Measurements from ENCODE around the gene UBTD2. TPM values are rescaled to one million over a fixed set of nuclear protein-coding genes. Genes with fewer than 3 reads are reported as not detected.
"Not testable (repeated sequence)": the region's sequence is repeated elsewhere in the genome, so short reads cannot be mapped to it uniquely, and the experiment has no call there.

The UBTD2 gene, protein sequence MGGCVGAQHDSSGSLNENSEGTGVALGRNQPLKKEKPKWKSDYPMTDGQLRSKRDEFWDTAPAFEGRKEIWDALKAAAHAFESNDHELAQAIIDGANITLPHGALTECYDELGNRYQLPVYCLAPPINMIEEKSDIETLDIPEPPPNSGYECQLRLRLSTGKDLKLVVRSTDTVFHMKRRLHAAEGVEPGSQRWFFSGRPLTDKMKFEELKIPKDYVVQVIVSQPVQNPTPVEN
- total RNA-seq, result 1 to 10 TPM; 2.3 to 2.6 TPM

DNA sequence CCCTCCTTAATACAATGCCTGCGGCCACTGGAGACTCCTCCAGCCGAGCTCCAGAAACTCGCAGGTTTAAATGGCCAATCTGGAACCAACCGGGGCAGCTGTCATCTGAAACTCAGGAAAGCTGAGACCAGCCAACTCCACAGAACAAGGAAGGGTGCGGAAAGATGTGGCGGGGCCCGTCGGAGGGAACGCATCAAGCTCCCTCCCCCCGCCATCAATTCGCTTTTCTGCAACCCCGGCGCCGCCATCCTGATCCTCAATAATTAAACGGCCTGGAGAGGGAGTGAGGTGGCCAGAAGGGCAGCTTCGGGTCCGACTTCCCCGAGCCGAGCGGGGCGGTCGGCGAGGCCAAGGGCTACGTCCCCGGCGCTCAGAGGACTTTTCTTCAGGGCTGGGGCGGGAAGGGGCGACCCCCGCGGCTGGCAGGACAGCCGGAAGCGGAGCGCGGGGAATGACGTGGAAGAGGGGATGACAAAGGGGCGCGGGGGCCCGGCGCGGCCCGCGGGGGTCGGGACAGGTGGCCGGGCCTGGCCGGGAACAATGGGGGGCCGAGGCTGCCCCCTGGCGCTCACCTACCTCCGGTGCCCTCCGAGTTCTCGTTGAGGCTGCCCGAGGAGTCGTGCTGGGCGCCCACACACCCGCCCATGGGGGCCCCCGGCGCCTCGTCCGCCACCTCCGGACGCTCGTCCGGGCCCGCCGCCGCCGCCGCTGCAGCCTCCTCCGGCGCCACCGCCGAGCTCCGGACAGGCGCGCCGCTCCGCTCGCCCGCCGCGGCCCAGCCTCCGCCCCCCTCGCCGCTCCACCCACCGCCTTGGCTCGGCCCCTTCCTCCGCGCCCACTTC, at the start of gene UBTD2:
Gene UBTD2, minus strand, starts transcription at position 745 of the 842 bp plus-strand sequence. Its CDS starts 99 bp downstream, at position 646.
- intact Hi-C loops (cut with micrococcal nuclease), result loop anchor here (1.0 to 10.0 kb wide), 8 partner anchors 44 to 896 kb away; partner anchors contain the start of genes FBXW11, FGF18, NPM1 and STK10
- no peak within 1 kb of the TSS for H3K27ac Mint-ChIP-seq
- CTCF ChIA-PET, result interaction anchor here (0.6 to 3.3 kb wide), 19 partner anchors 10 to 377 kb away, joined by 3 to 20 read pairs (median 3); partner anchors contain the start of genes EFCAB9, FBXW11 and STK10
- H3K4me1 Mint-ChIP-seq (ENCODE audit: low read depth), result peaks cover 19% of the 10 kb centered on the region
- H3K27me3 Mint-ChIP-seq (ENCODE audit: low read depth), result no peaks in the 10 kb centered on the region
- no peaks in the 10 kb centered on the region for H3K36me3 Mint-ChIP-seq (ENCODE audit: low read depth)
- H3K4me3 Mint-ChIP-seq, result peak within 1 kb of the TSS; percentile 81
- no peaks in the 10 kb centered on the region for H3K9me3 Mint-ChIP-seq
- DNase-seq, result peak; percentile 70

DNA sequence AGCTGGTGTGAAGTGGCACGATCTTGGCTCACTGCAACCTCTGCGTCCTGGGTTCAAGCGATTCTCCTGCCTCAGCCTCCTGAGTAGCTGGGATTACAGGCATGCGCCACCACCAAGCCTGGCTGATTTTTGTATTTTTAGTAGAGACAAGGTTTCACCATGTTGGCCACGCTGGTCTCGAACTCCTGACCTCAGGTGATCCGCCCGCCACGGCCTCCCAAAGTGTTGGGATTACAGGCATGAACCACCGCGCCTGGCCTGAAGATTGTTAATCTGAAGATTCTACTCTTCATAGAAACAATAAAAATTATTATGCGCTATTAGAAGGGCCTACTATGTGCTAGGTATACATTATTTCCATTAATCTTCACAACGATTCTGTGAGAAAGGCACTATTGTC, 43.3 kb upstream of the UBTD2 start:
- H3K4me3 Mint-ChIP-seq, result not testable (repeated sequence)

DNA sequence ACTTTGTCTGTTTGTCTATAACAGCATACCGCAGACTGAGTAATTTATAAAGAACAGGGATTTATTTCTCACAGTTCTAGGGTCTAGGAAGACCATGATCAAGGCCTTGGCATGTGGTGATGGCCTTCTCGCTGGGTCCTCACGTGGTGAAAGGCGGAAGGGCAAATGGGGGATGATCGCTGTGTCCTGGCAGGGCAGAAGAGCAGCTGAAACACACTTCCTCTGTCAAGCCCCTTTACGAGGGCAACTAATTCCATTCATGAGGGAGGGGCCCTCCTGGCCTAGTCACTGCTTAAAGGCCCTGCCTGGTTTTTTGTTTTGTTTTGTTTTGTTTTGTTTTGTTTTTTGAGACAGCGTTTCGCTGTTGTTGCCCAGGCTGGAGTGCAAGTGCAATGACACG, 41.9 kb upstream of the UBTD2 start:
- H3K27me3 Mint-ChIP-seq (ENCODE audit: low read depth), result no peaks in the 10 kb centered on the region
- no peak for DNase-seq
- H3K4me1 Mint-ChIP-seq (ENCODE audit: low read depth), result no peaks in the 10 kb centered on the region
- no peak overlapping the region for H3K27ac Mint-ChIP-seq
- H3K36me3 Mint-ChIP-seq (ENCODE audit: low read depth), result no peaks in the 10 kb centered on the region
- intact Hi-C loops (cut with micrococcal nuclease), result no loop called here
- CTCF ChIA-PET, result no interaction called here
- no peak overlapping the region for H3K4me3 Mint-ChIP-seq
- no peaks in the 10 kb centered on the region for H3K9me3 Mint-ChIP-seq

More for the DNA sequence above, 43.3 kb upstream of the UBTD2 start:
- intact Hi-C loops (cut with micrococcal nuclease); DNase-seq; H3K36me3 Mint-ChIP-seq (ENCODE audit: low read depth); H3K4me1 Mint-ChIP-seq (ENCODE audit: low read depth); H3K9me3 Mint-ChIP-seq; H3K27ac Mint-ChIP-seq; H3K27me3 Mint-ChIP-seq (ENCODE audit: low read depth): not testable (repeated sequence)
- CTCF ChIA-PET, result interaction anchor here (0.7 kb wide), 1 partner anchor 390 kb away, joined by 3 read pairs; no protein-coding TSS in a partner anchor

DNA sequence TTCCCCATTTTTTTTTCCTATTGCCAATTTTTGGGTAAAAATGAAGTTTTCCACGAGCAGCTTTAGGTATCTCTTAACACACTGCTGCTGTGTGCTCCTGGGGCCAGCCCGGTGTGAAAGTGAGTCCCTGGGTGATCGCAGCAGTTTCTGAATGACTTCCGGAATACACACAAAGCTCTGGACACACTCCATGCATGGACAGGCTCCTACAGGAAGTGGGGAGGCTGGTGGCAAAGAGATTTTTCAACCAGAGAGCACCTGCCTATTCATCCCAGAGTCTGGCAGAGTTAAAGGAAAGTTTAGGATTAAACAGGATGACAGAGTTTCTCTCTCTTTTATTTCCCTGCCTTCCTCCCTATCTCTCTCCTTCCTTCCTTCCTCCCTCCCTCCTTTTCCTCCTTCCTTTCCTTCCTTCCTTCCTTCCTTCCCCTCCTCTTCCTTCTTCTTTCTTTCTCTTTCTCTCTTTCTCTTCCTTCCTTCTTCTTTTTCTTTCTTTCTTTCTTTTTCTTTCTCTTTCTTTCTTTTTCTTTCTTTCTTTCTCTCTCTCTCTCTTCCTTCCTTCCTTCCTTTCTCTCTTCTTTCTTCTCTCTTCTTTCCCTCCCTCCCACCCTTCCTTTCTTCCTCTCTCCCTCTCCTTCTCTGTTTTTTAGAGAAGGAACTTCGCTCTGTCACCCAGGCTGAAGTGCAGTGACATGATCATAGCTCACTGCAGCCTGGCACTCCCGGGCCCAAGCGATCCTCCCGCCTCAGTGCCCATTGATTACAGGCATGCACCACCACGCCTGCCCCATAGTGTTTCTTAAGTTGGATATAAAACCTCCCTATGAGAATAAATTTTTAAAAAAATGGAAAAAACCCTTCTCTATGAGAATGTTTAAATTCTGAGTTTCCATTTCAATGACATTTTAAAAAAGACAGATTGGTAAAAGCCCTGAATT, 38.7 kb upstream of the UBTD2 start:
- H3K27ac Mint-ChIP-seq, result no peak overlapping the region
- no peaks in the 10 kb centered on the region for H3K36me3 Mint-ChIP-seq (ENCODE audit: low read depth)
- intact Hi-C loops (cut with micrococcal nuclease), result no loop called here
- no peak for DNase-seq
- H3K9me3 Mint-ChIP-seq, result no peaks in the 10 kb centered on the region
- no peak overlapping the region for H3K4me3 Mint-ChIP-seq
- no peaks in the 10 kb centered on the region for H3K27me3 Mint-ChIP-seq (ENCODE audit: low read depth)
- H3K4me1 Mint-ChIP-seq (ENCODE audit: low read depth), result no peaks in the 10 kb centered on the region
- CTCF ChIA-PET, result interaction anchor here (0.6 kb wide), 1 partner anchor 230 kb away, joined by 4 read pairs; no protein-coding TSS in a partner anchor

DNA sequence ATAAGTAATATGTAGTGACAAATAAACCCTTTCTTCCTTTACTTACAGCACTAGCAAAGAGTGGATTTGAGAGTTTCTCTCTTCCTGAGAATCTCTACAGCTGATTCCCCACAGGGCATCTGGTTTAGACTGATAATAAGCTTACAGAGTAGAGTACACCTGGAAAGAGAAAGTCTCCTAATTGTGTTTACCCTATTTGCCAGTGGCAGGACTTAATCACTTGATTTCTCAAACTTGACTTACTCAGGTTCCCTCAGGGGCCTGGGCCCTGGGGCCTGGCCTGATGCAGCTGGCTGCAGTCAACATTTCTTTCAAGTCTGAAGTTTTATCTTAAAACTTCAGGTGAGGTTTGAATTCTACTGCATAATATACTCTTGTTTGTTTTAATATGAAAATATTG, 38.0 kb upstream of the UBTD2 start:
- Mint-ChIP-seq H3K36me3 (ENCODE audit: low read depth) (no peaks in the 10 kb centered on the region), H3K27ac (no peak overlapping the region), H3K27me3 (ENCODE audit: low read depth) (no peaks in the 10 kb centered on the region), H3K9me3 (no peaks in the 10 kb centered on the region), H3K4me3 (no peak overlapping the region), H3K4me1 (ENCODE audit: low read depth) (no peaks in the 10 kb centered on the region)
- CTCF ChIA-PET, result no interaction called here
- intact Hi-C loops (cut with micrococcal nuclease), result no loop called here
- DNase-seq, result no peak

DNA sequence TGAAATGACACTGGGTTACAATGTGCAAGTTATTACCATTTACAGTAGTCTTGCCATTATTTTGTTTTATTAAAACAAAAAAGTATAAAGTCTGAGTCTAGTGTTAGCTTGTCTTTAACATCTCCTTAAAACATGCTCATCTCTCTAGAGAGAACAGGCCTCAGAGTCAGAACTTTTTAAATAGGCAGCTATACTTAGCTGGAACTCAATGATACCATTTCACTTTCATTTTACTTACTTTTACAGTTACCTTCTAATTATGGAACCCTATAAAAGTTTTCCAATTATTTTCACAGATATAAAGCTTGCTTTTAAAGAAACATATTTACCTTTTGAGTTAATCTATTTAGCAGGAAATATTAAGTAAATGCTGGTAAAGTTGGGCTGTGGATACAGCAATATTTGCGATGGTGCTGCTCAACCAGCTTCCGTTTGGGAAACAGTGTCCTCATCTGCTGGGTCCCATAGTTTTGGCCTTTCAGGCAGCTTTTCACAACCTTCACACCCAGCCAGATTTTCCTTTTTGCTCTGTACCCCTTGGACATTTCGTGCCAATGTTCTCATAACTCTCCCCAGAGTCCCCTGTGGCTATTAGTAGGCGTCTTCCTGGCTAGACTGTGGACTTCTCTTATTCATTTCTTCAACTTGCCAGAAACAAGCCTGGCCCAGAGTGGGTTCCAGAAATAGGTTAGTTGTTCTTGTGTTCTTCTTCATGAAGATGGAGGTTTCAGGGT, 36.3 kb upstream of the UBTD2 start:
- CTCF ChIA-PET, result no interaction called here
- Mint-ChIP-seq H3K27ac (no peak overlapping the region), H3K27me3 (ENCODE audit: low read depth) (no peaks in the 10 kb centered on the region), H3K4me3 (no peak overlapping the region), H3K4me1 (ENCODE audit: low read depth) (no peaks in the 10 kb centered on the region), H3K36me3 (ENCODE audit: low read depth) (no peaks in the 10 kb centered on the region), H3K9me3 (no peaks in the 10 kb centered on the region)
- intact Hi-C loops (cut with micrococcal nuclease), result no loop called here
- no peak for DNase-seq

DNA sequence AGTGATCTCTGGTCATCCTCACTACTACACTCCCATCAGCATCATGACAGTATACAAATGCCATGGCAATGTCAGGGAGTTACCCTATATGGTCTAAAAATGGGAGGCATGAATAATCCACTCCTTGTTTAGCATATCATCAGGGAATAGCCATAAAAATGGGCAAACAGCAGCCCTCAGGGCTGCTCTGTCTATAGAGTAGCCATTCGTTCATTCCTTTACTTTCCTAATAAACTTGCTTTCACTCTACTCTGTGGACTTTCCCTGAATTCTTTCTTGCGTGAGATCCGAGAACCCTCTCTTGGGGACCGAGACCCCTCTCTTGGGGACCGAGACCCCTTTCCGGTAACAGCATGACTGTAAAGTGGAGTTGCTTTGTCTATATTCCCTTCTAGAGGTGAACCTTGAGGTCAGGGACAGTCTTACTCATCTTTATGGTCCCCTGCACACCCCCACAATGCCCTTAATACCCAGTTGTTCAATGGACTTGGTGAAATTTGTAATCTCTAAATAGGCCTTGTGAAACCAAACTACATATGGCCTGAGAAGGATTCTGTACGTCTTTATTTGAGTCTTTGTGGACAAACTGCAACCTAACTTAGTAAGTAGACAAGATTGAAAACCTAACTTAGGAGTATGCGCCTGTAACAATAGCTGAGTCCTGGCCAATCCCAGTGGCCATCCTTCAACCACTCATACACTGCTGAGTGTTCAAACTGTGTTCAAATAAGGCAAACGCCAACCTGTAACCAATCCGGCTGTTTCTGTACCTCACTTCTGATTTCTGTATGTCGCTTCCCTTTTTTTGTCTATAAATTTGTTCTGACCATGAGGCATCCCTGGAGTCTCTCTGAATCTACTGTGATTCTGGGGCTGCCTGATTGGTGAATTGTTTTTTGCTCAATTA, 32.3 kb upstream of the UBTD2 start:
- Mint-ChIP-seq H3K4me3 (no peak overlapping the region), H3K27me3 (ENCODE audit: low read depth) (no peaks in the 10 kb centered on the region), H3K36me3 (ENCODE audit: low read depth) (no peaks in the 10 kb centered on the region), H3K27ac (no peak overlapping the region), H3K9me3 (no peaks in the 10 kb centered on the region), H3K4me1 (ENCODE audit: low read depth) (no peaks in the 10 kb centered on the region)
- DNase-seq, result no peak
- CTCF ChIA-PET, result no interaction called here
- intact Hi-C loops (cut with micrococcal nuclease), result no loop called here

DNA sequence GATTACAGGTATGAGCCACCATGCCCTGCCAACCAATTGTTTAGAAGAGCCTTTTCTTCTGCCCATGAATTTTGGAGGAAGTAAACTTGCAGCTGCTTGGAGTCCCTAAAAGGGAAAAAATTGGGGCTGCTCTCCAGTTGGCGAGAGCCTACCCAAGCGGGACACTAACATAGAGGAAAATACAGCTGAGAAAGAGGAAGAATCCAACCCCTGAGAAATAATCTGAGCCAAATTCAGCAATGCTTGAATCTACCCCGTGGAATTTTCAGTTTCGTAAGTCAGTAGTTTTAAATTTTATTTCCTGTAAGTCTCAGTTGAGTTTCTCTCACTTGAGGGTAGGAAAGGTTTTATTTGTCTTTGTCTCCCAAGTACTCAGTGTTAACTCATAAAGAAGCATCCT, 30.4 kb upstream of the UBTD2 start:
- Mint-ChIP-seq H3K4me1 (ENCODE audit: low read depth) (no peaks in the 10 kb centered on the region), H3K36me3 (ENCODE audit: low read depth) (no peaks in the 10 kb centered on the region), H3K27me3 (ENCODE audit: low read depth) (no peaks in the 10 kb centered on the region), H3K4me3 (no peak overlapping the region), H3K9me3 (no peaks in the 10 kb centered on the region), H3K27ac (no peak overlapping the region)
- DNase-seq, result no peak
- CTCF ChIA-PET, result no interaction called here
- intact Hi-C loops (cut with micrococcal nuclease), result no loop called here

DNA sequence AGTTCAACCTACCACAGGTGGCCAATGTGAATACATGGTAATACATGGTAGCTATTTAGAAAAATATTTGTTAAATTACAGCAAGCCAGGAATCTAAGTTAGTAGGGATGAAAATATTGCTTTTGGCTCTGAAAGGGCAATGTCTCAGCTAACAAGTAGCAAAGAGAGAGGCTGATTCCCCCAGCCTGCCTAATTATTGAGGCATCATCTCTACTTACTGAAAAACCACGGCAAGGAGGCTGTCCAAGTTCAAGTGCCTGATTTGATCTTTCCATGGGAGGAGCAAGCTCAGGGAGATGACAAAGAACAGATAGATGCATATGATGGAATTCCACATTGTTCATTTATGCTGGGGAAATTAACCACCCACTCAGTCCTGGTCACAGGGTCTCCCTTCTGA, 28.7 kb upstream of the UBTD2 start:
- no peak overlapping the region for H3K4me3 Mint-ChIP-seq
- intact Hi-C loops (cut with micrococcal nuclease), result no loop called here
- no peaks in the 10 kb centered on the region for H3K27me3 Mint-ChIP-seq (ENCODE audit: low read depth)
- no peak for DNase-seq
- no peaks in the 10 kb centered on the region for H3K9me3 Mint-ChIP-seq
- CTCF ChIA-PET, result no interaction called here
- no peaks in the 10 kb centered on the region for H3K36me3 Mint-ChIP-seq (ENCODE audit: low read depth)
- no peak overlapping the region for H3K27ac Mint-ChIP-seq
- no peaks in the 10 kb centered on the region for H3K4me1 Mint-ChIP-seq (ENCODE audit: low read depth)

DNA sequence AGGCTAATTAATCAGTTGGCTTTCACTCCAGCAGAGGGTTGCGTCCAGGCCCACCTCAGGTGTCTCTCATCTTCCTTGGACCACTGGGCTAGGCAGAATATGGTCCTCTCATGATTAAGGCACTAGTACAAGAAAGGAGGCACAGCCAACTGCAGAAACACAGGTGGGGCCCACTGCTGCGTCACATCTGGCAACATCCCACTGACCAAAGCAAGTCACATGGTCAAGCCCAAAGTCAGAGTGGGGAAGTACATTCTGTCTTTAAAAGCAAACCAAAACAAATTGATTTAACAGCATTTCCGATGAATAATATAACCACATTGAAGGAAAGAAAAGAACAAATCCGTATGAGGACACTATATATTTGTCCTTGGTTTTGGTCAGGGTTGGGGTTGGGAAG, 28.0 kb upstream of the UBTD2 start:
- H3K9me3 Mint-ChIP-seq, result no peaks in the 10 kb centered on the region
- CTCF ChIA-PET, result no interaction called here
- no peaks in the 10 kb centered on the region for H3K4me1 Mint-ChIP-seq (ENCODE audit: low read depth)

DNA sequence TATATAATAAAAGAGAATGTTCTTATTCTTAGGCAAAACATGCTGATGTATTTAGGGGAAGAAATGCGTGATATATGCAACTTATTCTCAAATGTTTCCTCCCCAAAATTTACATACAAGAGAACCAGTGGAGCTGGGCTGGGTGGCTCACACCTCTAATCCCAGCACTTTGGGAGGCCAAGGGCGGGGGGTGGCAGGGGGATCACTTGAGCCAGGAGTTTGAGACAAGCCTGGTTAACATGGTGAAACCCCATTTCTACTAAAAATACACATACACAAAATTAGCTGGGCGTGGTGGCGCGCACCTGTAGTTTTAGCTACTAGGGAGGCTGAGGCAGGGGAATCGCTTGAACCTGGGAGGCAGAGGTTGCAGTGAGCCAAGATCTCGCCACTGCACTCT, 27.5 kb upstream of the UBTD2 start:
- Mint-ChIP-seq H3K9me3 (no peaks in the 10 kb centered on the region), H3K27ac (no peak overlapping the region), H3K4me1 (ENCODE audit: low read depth) (no peaks in the 10 kb centered on the region), H3K27me3 (ENCODE audit: low read depth) (no peaks in the 10 kb centered on the region), H3K36me3 (ENCODE audit: low read depth) (no peaks in the 10 kb centered on the region), H3K4me3 (no peak overlapping the region)
- CTCF ChIA-PET, result no interaction called here
- no peak for DNase-seq
- intact Hi-C loops (cut with micrococcal nuclease), result no loop called here

More for the DNA sequence above, 28.0 kb upstream of the UBTD2 start:
- Mint-ChIP-seq H3K27ac (no peak overlapping the region), H3K27me3 (ENCODE audit: low read depth) (no peaks in the 10 kb centered on the region), H3K36me3 (ENCODE audit: low read depth) (no peaks in the 10 kb centered on the region), H3K4me3 (no peak overlapping the region)
- no peak for DNase-seq
- intact Hi-C loops (cut with micrococcal nuclease), result no loop called here

Measured in activated naive CD4-positive, alpha-beta T cell treated with anti-CD3 and anti-CD28 coated beads for 36 hours (primary cell).